Panc1 (cell line): ENCODE results near the gene HLA-DPB1.

Source experiments
- CTCF ChIP-seq: fragments of 450-650 bp; IDR thresholded peaks from 2 replicates; pipeline ENCODE4 v1.5.1; 2017; ENCODE audit warnings: mild to moderate bottlenecking
- POLR2AphosphoS5 ChIP-seq: IDR thresholded peaks from 2 replicates; pipeline ENCODE4 v1.6.1; 2012; ENCODE audit warnings: mild to moderate bottlenecking, low read depth, low read length, moderate library complexity
- TCF7L2 ChIP-seq: IDR thresholded peaks from 2 replicates; pipeline ENCODE4 v1.6.1; 2011; ENCODE audit warnings: mild to moderate bottlenecking, low read depth, low read length, inconsistent platforms
- TF ChIP-seq, protein P1 (sequence below), 2 experiments: IDR thresholded peaks; 2 replicates each; pipeline ENCODE4 v1.6.1; 2011 to 2012; ENCODE audit warnings: low read depth in 2 of 2, control low read depth in 1 of 2, low read length in 1 of 2, mild to moderate bottlenecking in 1 of 2, moderate library complexity in 1 of 2; ENCODE audit not compliant: insufficient read depth in 1 of 2

- no peak for TF ChIP-seq CTCF
- no peak for TF ChIP-seq TCF7L2
- TF ChIP-seq, protein P1, sequence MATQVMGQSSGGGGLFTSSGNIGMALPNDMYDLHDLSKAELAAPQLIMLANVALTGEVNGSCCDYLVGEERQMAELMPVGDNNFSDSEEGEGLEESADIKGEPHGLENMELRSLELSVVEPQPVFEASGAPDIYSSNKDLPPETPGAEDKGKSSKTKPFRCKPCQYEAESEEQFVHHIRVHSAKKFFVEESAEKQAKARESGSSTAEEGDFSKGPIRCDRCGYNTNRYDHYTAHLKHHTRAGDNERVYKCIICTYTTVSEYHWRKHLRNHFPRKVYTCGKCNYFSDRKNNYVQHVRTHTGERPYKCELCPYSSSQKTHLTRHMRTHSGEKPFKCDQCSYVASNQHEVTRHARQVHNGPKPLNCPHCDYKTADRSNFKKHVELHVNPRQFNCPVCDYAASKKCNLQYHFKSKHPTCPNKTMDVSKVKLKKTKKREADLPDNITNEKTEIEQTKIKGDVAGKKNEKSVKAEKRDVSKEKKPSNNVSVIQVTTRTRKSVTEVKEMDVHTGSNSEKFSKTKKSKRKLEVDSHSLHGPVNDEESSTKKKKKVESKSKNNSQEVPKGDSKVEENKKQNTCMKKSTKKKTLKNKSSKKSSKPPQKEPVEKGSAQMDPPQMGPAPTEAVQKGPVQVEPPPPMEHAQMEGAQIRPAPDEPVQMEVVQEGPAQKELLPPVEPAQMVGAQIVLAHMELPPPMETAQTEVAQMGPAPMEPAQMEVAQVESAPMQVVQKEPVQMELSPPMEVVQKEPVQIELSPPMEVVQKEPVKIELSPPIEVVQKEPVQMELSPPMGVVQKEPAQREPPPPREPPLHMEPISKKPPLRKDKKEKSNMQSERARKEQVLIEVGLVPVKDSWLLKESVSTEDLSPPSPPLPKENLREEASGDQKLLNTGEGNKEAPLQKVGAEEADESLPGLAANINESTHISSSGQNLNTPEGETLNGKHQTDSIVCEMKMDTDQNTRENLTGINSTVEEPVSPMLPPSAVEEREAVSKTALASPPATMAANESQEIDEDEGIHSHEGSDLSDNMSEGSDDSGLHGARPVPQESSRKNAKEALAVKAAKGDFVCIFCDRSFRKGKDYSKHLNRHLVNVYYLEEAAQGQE (IDR thresholded peaks at IDR 0.05; ENCODE audit: insufficient read depth in 1 of 2, low read depth in 2 of 2, low read length in 1 of 2): no peak
- TF ChIP-seq POLR2AphosphoS5: no peak
These were observed 4.9 kb upstream of the HLA-DPB1 start for GRCh38 chr6:33070909-33071308.
